Activated gamma-delta T cell treated with Interleukin-2 at 50 U/mL for 16 hours (primary cell): Measurements from ENCODE around the gene PAXIP1.

Experiments used
- DNase-seq: peaks from one replicate; pipeline ENCODE4 v3.0.0-alpha.2; 2020

Gene PAXIP1

GRCh38 chr7:154996101-154996500 is 6.8 kb downstream of the PAXIP1 start:
- no peak for DNase-seq

GRCh38 chr7:154994996-154995395 is 7.9 kb downstream of the PAXIP1 start:
- no peak for DNase-seq

- no peak for DNase-seq
These were observed 11.9 kb downstream of the PAXIP1 start for GRCh38 chr7:154990964-154991540.

DNA sequence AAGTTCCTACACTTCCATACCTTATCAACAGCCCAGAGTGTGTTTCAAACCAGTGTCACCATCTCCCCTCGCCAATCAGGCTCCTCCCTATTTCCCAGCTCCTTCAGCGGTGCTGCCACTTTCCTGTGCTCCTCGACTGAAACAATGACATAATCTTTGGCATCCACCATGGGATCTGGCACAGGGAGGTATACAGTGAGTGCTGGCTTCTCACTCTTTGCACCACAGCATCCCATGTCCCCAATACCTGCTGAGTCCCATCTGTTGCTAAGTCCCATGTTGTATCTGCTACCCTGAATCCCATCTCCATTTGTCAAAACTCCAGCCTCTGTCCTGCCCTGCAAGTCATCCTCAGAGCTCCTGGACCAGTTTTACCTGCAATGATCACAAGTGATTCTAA is 15.4 kb downstream of the PAXIP1 start:
- DNase-seq, result no peak

DNA sequence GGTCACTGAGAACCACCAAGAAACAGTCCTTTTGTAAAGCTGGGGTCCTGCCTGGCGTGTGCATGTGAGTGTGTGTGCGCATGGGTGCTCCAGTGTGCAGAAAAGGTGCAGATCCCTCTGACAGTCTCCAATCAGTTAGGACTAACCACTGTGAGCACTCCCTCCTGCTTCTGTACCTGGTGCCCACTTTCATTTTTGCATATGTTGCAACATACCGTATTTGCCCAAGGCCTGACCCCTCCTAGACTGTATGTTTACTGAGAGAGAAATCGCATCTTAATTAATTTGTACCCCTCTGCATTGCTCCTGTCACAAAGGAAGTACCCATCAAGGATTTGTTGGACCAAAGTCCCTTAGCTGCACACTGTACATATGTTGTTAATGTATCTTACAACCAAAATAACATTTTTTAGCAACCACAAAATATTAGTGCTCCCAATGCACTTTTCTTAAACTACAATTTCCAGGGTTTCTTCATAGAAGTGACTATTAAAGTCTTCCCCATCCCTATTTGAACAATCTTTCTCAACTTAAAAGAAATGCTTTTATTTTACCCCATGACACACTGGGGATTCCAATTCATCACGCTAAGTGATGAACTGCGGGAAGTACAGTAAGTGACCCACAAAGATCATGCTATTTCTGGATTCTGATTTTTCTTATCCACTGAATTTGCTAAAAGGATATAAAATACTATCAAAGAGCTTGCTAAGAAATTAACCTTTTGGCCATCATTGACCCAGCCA is 16.6 kb downstream of the PAXIP1 start:
- DNase-seq, result no peak

GRCh38 chr7:154985230-154985629 is 17.7 kb downstream of the PAXIP1 start:
- DNase-seq, result no peak

- no peak for DNase-seq
These were observed 18.2 kb downstream of the PAXIP1 start for GRCh38 chr7:154984601-154985188.

- DNase-seq, result no peak
These were observed 24.9 kb downstream of the PAXIP1 start for GRCh38 chr7:154978017-154978416.

- DNase-seq, result no peak
These were observed 25.7 kb downstream of the PAXIP1 start for GRCh38 chr7:154977250-154977649.

DNA sequence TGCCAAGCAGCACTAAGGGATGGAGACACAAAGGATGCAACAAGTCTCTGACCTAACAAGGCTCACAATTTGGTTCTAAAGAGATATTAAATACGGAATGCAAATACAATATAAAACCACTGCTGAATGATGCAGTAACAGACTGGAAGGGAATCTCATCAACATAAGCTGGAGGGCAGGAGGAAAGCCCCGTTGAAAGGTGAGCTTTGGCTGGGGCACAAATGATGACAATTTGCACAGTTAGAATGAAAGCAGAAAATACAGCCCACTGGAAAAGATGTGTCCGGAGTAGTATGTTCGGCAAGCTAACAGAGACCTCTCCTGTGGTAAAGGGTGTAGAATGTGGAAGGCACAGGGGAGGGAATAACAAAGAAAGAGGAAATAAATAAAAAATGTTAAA is 26.1 kb downstream of the PAXIP1 start:
- no peak for DNase-seq

GRCh38 chr7:154975984-154976383 is 26.9 kb downstream of the PAXIP1 start:
- no peak for DNase-seq

DNA sequence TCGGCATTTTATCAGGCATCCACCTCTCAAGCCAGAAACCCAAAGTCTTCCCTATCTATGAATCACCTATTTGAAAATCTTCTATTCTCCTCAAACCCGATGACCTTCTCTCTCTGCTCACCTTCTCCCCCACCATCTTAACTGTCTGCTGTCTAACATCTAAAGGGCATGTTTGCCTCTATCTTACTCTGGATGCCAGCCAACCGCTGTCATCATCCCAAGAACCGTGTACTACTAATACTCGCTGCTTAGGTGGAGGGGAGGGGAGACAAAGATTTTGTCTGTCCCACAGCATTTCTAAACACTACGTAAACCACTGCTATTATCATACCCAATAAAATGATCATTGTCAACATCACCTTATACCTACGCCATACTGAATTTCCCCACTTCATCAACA is 29.5 kb downstream of the PAXIP1 start:
- DNase-seq, result no peak

DNA sequence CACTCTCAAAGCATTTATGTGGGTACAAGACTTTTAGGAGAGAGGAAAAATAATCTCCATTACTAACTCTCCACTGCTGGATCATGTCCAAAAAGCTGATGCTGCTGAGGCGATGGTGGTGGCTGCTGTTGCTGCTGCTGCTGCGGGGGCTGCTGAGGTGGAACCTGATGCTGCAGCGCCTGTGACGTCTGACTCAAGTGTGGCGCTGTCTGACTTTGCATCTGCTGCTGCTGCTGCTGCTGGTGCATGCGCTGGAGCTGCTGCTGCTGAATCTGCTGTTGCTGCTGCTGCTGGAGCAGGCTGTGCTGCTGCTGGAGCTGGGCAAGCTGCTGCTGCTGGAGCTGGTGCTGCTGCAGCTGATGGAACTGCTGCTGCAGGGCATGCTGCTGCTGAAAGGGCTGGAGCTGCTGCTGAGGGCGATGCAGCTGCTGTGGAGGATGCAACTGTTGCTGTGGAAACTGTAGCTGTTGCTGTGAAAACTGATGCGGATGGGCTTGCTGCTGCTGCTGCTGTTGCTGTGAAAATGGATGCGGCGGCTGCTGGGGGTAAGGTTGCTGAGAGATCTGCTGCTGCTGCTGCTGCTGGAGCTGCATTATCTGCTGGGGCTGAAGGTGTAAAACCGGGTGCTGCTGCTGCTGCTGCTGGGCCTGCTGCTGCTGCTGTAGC is 34.5 kb downstream of the PAXIP1 start:
- DNase-seq, result no peak

DNA sequence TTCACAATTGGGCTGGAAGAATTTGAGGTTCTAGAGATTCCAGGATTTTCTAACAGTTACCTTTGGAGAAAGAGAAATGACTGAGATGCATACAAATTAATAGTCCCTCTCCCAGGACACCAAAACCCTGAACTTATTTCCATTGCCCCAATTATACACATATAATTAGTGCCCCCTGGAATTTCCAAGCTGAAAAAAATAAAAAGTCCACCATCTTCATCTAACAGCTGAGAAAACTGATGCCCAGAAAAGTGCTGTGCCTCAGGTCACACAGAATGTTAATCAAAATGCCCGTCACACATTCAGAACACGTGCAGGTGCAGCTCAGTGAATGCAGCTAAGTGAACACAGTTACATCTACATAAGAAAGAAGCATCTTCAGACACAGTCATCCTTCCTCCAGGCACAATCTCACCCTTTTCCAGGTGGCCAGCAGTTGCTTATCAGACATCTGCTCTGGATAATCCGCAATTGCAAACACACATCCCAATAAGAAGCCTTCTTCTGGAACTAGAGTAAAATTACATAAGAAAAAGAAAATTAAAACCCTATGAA is 35.4 kb downstream of the PAXIP1 start:
- DNase-seq, result no peak

DNA sequence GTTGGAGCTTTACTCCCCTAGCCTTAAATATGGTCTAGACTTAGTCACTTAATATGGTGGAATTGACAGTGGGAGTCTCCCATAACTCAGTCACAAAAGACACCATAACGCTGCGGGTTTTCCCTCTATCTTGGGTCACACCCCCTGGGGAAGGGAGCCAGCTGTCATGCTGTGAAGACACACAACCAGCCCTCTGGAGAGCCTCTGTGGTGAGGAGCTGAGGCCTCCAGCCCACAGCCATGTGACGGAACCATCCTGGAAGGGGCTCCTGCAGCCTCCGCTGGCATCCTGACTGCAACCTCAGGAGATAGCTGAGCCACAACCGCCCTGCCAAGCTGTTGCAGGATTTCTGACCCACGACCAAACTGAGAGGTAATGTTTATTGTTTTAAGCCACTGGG is 37.9 kb downstream of the PAXIP1 start:
- no peak for DNase-seq

GRCh38 chr7:154960063-154960790 is 42.7 kb downstream of the PAXIP1 start:
- no peak for DNase-seq

DNA sequence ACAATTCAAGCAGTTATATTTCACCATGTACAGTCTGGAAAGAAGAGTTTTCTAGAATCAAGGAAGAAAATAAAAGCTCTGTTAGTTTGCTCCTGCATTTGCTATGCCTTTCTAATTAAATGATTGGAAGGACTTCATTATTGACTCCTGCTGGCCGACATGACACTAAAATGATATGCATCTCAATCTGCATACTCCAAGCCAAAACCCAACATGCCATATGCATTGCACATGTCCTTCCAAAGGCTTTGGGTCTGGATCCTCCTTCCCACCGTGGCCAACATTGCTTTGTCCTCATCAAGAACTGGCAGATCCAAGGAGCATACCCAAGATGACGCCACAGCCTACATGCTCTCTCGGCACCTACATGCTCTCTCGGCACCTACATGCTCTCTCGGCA is 46.5 kb downstream of the PAXIP1 start:
- DNase-seq, result no peak

GRCh38 chr7:154953006-154953684 is 49.8 kb downstream of the PAXIP1 start:
- DNase-seq, result peak; percentile 61

DNA sequence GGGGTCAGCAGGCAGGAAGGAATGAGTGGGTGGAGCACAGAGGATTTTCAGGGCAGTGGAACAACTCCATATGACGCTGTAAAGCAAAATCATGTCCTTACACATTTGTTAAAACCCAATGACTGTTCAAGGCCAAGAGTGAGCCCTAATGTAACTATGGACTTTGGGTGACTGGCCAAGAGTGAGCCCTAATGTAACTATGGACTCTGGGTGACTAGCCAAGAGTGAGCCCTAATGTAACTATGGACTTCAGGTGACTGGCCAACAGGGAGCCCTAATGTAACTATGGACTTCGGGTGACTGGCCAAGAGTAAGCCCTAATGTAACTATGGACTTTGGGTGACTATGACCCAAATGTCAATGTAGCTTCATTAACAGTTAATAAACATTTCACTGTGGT is 52.0 kb downstream of the PAXIP1 start:
- no peak for DNase-seq

- DNase-seq, result no peak
These were observed 55.3 kb downstream of the PAXIP1 start for GRCh38 chr7:154947604-154948003.

GRCh38 chr7:154946166-154946565 is 56.8 kb downstream of the PAXIP1 start:
- no peak for DNase-seq

GRCh38 chr7:154943906-154944305 is 59.0 kb downstream of the PAXIP1 start:
- DNase-seq, result no peak
